Measurements from ENCODE around the gene CORO1C.

DNA sequence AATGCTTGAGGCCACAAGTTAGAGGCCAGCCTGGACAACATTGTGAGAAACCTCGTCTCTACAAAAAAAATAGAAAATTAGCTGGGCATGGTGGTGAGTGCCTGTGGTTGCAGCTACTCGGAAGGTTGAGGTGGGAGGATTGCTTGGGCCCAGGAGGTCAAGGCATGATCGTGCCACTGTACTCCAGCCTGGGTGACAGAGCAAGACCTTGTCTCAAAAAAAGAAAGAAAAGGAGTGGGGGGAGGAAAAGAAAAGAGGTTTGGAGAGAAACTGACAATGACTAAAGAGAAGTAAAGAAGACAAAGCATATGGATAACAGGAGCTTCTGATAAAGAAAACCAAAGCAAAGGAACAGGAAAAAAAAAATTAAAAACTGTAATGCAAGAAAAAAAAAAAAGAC lies 60.2 kb downstream of the CORO1C start:
- TF ChIP-seq, protein P1, sequence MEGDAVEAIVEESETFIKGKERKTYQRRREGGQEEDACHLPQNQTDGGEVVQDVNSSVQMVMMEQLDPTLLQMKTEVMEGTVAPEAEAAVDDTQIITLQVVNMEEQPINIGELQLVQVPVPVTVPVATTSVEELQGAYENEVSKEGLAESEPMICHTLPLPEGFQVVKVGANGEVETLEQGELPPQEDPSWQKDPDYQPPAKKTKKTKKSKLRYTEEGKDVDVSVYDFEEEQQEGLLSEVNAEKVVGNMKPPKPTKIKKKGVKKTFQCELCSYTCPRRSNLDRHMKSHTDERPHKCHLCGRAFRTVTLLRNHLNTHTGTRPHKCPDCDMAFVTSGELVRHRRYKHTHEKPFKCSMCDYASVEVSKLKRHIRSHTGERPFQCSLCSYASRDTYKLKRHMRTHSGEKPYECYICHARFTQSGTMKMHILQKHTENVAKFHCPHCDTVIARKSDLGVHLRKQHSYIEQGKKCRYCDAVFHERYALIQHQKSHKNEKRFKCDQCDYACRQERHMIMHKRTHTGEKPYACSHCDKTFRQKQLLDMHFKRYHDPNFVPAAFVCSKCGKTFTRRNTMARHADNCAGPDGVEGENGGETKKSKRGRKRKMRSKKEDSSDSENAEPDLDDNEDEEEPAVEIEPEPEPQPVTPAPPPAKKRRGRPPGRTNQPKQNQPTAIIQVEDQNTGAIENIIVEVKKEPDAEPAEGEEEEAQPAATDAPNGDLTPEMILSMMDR (IDR thresholded peaks at IDR 0.05) = no peak
- no peak for TF ChIP-seq POLR2A (IDR thresholded peaks at IDR 0.05)
